ENCODE results near the gene PLEKHB2. TPM values are rescaled to one million over a fixed set of nuclear protein-coding genes. Genes with fewer than 3 reads are reported as not detected.
A peak's percentile ranks its signal among the peaks of the same experiment; 100 is the strongest.

The PLEKHB2 gene
- total and polyA plus RNA-seq, 2 experiments from 2014 or later = 36.6 to 61.0 TPM

DNA sequence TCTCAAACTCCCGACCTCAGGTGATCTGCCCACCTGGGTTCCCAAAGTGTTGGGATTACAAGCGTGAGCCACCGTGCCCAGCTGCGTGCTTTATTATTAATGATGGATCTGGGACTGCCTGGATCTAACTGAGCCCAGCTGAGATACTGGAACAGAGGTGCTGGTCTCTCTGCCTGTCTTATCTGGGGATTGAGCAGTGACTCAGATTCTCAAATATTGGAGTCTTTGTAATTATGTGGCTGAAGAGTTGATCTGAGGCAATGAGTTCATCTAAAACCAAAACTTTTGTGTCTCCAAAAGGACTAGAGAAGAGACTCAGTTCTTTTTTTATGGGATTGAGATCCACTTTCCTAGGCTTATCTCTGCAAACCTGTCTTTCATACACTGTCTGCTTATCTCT is 16.3 kb downstream of the PLEKHB2 start:
- H3K4me1 ChIP-seq (ENCODE audit: low read depth) = no peaks in the 10 kb centered on the region
- no peak for TF ChIP-seq CTCF (IDR thresholded peaks at IDR 0.05; ENCODE audit: low read depth, low read length)
- H3K27ac ChIP-seq = no peak overlapping the region
- H3K9me3 ChIP-seq (ENCODE audit: low read depth) = no peaks in the 10 kb centered on the region
- peak in 1 of 2 donors; percentile 36 for DNase-seq (ENCODE audit: low read depth in 1 of 2, low spot score in 1 of 2)
- peaks cover 10% of the 10 kb centered on the region for H3K36me3 ChIP-seq
- no peak overlapping the region for H3K4me3 ChIP-seq
- no peaks in the 10 kb centered on the region for H3K27me3 ChIP-seq

- H3K27ac ChIP-seq = no peak overlapping the region
- H3K4me1 ChIP-seq (ENCODE audit: low read depth) = no peaks in the 10 kb centered on the region
- no peak overlapping the region for H3K4me3 ChIP-seq
- H3K9me3 ChIP-seq (ENCODE audit: low read depth) = no peaks in the 10 kb centered on the region
- peaks cover 19% of the 10 kb centered on the region for H3K36me3 ChIP-seq
- no peak for TF ChIP-seq CTCF (IDR thresholded peaks at IDR 0.05; ENCODE audit: low read depth, low read length)
- no peak for DNase-seq (ENCODE audit: low read depth in 1 of 2, low spot score in 1 of 2)
- no peaks in the 10 kb centered on the region for H3K27me3 ChIP-seq
These were observed 17.4 kb downstream of the PLEKHB2 start for GRCh38 chr2:131122496-131122895.

GRCh38 chr2:131123192-131123591 is 18.1 kb downstream of the PLEKHB2 start:
- Histone ChIP-seq H3K27me3 (no peaks in the 10 kb centered on the region), H3K27ac (no peak overlapping the region), H3K36me3 (peaks cover 24% of the 10 kb centered on the region)

GRCh38 chr2:131125195-131125757 is 20.1 kb downstream of the PLEKHB2 start:
- no peak for TF ChIP-seq CTCF (IDR thresholded peaks at IDR 0.05; ENCODE audit: low read depth, low read length)
- Histone ChIP-seq H3K4me1 (ENCODE audit: low read depth) (no peaks in the 10 kb centered on the region), H3K4me3 (no peak overlapping the region), H3K27me3 (no peaks in the 10 kb centered on the region), H3K9me3 (ENCODE audit: low read depth) (no peaks in the 10 kb centered on the region), H3K36me3 (peaks cover 27% of the 10 kb centered on the region), H3K27ac (no peak overlapping the region)
- DNase-seq (ENCODE audit: low read depth in 1 of 2, low spot score in 1 of 2) = no peak

More at GRCh38 chr2:131123192-131123591, 18.1 kb downstream of the PLEKHB2 start:
- Histone ChIP-seq H3K4me3 (no peak overlapping the region), H3K9me3 (ENCODE audit: low read depth) (no peaks in the 10 kb centered on the region), H3K4me1 (ENCODE audit: low read depth) (no peaks in the 10 kb centered on the region)
- no peak for DNase-seq (ENCODE audit: low read depth in 1 of 2, low spot score in 1 of 2)
- no peak for TF ChIP-seq CTCF (IDR thresholded peaks at IDR 0.05; ENCODE audit: low read depth, low read length)

GRCh38 chr2:131126436-131126835 is 21.3 kb downstream of the PLEKHB2 start:
- no peak for DNase-seq (ENCODE audit: low read depth in 1 of 2, low spot score in 1 of 2)
- no peaks in the 10 kb centered on the region for H3K27me3 ChIP-seq
- no peaks in the 10 kb centered on the region for H3K9me3 ChIP-seq (ENCODE audit: low read depth)
- no peaks in the 10 kb centered on the region for H3K4me1 ChIP-seq (ENCODE audit: low read depth)
- peaks cover 36% of the 10 kb centered on the region for H3K36me3 ChIP-seq
- no peak overlapping the region for H3K27ac ChIP-seq
- TF ChIP-seq CTCF (IDR thresholded peaks at IDR 0.05; ENCODE audit: low read depth, low read length) = no peak
- H3K4me3 ChIP-seq = no peak overlapping the region

Data from cardiac muscle cell (in vitro differentiated cells and primary cell).